ENCODE results near the gene ARVCF.
"Not testable (repeated sequence)": the region's sequence is repeated elsewhere in the genome, so short reads cannot be mapped to it uniquely, and the experiment has no call there.

Gene ARVCF

GRCh38 chr22:19931514-19931913 is 85.1 kb downstream of the ARVCF start:
- no peak for FAIRE-seq

GRCh38 chr22:19930551-19931486 is 85.8 kb downstream of the ARVCF start:
- no peak for FAIRE-seq

GRCh38 chr22:19929586-19930550 is 86.8 kb downstream of the ARVCF start:
- FAIRE-seq = no peak

GRCh38 chr22:19928207-19928606 is 88.4 kb downstream of the ARVCF start:
- FAIRE-seq = no peak

GRCh38 chr22:19927696-19928095 is 88.9 kb downstream of the ARVCF start:
- no peak for FAIRE-seq

DNA sequence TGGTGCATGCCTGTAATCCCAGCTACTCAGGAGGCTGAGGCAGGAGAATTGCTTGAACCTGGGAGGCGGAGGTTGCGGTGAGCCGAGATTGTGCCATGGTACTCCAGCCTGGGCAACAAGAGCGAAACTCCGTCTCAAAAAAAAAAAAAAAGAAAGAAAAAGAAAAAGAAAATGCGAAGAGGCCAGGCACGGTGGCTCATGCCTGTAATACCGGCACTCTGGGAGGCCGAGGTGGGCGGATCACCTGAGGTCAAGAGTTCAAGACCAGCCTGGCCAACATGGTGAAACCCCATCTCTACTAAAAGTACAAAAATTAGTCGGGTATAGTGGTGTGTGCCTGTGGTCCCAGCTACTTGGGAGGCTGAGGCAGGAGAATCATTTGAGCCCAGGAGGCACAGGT is 90.6 kb downstream of the ARVCF start:
- not testable (repeated sequence) for FAIRE-seq

DNA sequence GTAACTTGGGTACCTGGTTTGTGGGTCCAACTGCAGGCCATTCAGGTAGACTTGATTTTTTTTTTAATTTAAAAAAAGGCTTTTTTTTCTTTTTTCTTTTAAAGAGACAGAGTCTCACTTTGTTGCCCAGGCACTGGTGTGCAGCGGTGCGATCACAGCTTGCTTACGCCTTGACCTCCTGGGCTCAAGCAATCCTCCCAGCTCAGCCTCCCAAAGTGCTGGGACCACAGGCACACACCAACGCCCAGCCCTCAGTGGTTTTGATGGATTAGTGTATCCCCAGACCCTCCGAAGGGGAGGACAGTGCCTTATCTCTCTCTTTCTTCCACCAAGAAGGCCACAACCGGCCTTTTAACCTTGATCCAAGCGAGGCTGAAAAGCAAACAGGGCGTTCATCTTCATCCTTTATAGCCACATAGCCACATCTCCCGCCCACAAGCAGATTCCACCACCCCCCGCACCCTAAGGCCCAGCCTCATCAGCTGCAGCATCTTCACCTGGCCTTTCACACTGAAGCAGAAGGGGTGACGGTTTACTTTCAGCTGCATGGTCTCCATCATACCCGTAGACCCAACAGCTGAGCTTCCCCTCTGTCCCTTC is 92.6 kb downstream of the ARVCF start:
- FAIRE-seq = no peak

DNA sequence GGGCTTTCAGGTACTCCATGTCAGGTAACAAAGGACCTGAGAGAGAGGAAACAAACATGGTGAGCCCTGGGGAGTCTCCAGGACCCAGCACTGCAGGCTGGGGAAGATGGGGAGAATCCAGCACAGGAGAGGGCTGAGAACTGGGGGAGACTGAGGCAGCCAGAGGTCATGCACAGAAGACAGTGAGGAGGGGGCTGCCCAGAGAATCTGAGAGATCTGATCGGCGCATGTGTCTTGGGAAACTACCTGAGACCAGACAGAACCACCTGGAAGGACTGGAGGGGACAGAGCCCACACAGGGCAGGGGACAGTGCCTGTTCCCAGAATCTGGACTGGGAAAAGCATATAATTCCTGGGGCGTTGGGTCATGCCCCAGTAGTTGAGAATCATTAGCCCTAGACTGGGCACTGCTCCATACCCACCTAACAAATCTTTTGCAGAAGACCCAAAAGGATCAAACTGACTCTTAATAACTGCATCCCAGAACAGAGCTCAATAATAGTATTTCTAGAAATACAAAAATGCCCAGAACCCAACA is 95.0 kb downstream of the ARVCF start:
- no peak for FAIRE-seq

Measured in colon (tissue), 2 donors.